Stimulated activated CD4-positive, alpha-beta T cell treated with anti-CD3 and anti-CD28 coated beads, TNF-alpha, amount 100 ng/mL, for 48 hours (primary cell): ENCODE measurements around the gene SNN.

Experiments used
- DNase-seq, 3 donors: peaks; one replicate each; pipeline ENCODE4 v3.0.0-alpha.2; 2020; ENCODE audit warnings: low read depth in 3 of 3

SNN gene

DNA sequence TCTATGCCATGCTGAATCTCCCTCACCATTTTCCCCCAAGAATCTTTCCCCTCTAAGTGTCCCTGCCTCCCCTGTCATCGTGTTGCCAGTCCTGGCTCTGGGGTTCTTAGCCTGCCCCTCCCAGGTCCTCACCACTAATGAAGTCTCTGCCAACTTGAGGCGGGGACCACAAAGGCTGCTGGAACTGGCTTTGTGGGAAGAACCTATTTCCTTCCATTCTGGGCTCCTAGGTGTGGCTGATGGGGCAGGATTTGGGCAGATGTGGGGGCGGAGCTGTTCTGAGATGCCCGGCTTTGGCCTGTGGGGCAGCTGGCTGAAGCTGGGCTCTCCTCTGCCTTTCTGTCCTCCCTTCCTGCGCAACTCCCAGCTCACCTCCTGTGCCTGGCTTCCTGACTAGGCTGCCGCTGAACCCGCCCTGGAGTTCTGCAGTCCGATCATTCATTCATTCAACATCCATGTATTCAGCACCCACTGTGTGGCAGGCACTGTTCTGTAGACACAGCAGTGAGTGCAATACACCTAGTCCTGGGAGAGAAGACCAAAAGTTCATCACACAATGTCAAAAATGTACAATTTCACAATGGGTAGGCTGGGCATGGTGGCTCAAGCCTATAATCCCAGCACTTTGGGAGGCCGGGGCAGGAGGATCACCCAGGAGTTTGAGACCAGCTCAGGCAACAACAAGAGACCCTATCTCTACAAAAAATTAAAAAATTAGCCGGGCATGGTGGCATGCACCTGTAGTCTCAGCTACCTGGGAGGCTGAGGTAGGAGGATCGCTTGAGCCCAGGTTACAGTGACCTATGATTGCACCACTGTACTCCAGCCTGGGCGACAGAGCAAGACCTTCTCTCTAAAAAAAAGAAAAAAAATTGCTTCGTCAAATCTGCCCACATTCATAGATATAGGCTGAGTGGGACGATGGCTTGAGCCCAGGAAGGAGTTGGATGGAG is 1.9 kb upstream of the SNN start:
- DNase-seq: no peak

DNA sequence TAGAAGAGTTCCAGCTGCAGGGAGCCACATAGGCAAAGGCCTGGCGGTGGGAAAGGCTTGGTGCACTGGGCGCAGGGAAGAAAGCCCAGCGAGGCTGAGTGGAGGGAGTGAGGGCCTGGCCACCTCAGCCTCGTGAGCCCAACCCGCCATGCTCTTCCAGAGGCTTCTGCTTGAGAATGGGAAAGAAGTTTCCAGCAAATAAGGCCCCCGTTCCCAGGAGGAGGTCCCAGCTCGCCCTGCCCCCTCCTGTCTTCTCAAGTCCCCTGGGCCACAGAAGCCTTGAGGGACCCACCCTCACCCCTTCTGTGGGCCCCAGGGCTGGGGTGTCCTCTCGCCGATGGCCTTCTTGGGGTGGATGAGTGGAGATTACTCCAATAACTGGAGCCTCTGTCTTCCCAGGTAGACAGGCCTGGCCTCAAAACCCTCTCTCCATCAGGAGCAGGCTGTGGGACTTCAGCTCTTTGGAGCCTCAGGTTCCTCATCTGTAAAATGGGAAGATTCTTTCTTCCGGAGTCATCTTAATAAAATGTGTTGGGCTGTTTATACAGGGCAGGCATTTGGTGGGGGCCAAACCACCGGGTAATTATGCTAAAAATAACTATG is 933 bp upstream of the SNN start:
- DNase-seq: no peak

DNA sequence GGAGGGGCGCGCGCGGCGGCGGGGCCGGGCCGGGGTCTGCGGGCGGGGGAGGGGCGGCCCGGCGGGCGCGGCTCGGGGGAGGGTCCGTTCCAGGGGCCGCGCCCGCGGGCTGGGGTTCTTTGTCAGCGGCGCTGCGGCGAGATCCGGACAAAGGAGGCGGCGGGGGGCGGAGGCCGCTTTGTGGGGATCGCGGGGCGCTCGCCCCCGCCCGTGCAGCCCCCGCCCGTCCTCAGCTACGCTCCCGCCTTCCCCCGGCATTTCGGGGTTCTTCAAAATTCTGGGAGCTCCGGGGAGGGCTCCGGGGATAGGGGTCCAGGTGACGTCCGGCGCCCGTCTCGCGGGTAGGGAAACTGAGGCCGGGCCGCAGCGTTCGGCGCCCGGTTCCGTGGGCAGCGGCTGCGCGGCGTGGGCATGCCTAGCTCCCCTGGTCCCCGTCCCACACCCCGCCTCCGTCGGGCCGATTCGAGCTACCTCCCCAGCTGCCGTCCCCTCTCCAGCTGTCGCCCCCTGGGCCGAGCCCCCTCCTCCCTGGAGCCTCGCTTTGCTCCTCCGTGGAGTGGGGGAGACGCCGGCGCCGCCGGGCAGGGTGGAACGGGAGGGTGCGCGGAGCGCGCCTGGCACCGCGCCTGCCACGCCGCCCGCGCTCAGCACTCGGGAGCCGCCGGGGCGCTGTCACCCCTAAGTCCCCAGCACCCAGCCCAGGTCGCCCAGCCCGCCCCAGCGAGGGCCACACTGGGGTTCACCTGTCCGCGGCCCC is 546 bp downstream of the SNN start:
- no peak for DNase-seq

DNA sequence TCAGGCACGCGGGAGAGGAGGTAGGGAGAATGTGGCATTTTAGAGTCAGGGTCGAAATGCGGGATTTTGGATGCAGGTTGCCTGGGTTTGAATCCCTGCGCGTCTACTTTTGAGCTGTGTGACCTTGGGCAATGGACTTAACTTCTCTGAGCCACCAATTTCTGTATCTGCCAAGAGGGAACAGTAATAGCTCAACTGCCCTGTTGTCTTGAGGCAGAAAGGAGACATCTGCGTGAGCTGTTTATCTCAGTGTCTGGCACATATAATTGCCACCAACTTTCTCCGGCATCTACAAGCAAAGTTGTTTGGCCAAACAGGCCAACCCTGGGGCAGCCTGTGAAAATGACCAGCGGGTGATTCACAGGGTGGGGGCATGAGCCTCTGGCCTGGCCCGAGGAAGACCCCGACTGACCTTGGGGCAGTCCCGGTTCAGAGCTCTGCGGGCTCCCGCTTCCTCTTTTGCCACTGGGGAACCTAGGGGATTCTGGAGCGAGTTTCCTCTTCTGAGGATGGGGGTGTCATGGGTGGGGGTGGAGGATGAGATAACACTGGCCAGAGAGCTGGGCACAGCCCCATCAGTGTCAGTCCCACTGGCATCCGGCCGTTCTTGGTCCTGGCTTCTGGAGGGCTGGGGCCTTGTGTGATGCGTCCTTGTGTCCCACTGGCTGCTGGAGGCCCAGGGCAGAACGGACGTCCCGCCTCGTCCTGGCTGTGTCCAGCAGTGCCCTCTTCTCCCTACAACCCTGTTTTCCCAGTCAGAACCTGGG is 1.3 kb downstream of the SNN start:
- DNase-seq: no peak

DNA sequence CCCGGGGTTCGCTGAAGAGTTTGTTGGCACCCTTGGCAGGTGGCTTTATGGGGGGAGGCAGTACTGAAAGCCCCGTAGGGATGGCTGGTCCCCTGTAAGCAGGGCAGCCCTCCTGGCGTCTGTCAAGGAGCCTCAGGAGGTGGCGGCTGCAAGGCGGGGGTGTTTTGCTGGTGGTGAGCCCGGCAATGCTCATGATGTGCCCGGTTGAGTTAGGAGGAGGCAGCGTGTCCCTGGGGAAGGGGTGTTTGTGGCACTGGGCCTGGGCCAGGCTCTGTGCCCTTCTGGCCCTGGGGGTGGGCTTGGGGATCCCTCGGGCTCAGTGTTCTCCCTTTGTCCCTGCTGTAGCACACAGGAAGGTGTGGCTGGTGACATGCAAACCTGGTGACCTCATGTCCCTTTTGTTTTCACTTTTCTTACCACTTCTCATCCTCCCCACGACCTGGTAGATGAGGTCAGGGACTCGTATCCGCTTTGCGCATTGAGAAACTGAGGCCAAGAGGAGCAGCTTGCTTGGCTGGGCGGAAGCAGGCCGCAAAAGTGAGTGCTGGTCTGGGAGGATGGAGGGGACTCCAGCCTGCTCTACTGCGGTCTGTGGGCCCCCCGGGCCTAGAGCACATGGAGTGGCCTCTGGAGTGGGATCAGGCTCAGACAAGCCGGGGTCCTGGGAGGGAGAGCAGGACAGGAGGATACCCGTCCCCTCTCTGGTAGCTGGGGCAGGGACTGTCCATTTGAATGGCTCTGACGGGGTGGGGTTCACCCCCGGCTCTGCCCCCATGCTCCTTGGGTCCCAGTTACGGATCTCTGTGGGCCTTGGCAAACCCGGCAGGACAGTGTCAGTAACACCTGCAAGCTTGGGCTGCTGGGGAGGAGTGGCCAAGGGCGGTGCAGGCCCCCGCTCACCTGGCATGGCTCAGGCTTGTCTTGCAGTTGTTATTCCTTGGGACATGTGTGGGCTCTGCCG is 2.2 kb downstream of the SNN start:
- DNase-seq: no peak

DNA sequence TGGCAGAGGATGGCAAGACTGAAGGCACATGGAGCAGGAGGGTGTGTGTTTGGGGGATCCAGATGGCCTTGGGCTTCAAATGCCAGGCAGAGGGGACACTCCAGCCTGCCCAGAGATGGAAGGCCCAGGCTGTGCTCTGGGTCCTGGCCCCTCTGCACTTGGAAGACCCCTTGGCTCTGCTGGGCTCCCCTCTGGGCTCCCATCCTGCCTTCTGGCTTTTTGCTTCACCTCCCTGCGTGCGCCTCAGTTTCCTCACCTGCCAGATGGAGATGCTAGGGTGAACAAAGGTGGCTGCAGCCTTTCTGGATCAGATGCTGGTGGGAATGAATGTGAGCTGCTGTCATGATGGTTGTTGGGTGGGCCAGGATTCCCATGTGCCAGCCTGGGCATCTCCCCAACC is 3.0 kb downstream of the SNN start:
- no peak for DNase-seq

DNA sequence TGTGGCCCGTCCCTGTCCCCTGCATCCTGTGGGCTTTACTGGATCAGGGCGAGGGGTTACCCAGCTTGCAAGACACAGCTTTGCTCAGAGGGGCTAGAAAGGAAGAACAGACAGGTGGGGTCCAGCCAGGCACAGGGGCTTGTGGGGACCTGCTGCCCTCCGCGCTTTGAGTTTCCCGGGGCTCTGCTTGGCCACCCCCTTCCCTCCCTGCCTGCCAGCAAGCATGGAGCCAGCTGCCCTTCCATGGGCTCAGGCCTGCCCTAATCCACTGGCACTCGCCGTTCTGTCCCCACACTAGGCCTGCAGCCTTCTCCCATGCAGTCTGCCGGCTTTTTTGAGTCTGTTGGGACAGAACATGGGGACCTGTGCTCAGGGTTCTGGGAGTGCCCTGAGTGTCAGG is 3.4 kb downstream of the SNN start:
- no peak for DNase-seq

DNA sequence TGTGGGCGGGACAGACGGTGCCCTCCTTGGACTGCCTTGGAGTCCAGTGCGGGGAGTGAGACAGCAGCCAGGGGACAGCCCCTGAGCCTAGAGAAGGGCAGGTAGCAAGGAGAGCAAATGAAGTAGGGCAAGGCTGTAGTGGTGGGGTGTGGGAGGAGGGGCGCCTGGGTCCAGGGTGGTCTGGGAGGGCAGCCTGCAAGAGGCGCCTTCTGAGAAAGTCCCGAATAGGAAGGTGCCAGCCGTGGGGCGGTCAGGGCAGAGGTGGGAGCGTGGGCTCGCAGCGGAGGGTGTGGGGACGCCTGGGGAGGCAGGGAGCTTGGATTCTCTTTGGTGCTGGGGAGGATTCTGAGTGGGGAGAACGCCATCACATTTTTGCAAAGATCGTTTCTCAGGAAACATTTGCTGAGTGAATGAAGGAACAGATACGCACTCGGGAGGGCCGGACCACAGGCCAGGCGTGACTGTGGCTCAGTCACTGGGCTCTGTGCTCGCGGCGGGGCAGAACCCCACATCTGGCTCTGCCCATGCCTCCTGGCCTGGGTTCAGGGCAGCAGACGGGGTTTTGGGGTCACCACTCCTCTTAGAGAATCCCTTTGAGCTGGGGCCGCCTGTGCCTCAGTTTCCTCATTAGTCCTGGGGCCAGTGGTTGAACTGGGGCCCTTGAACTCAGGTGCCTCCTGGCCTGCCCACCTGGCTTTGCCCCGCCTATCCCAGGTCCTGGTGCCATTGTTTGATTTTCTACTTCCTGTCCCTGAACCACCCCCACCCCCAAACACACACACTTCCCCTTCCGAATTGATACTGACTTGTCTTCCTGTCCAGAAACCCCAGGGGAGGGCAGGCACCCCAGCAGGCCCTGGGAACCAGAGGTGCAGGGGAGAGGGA is 4.2 kb downstream of the SNN start:
- DNase-seq: no peak

DNA sequence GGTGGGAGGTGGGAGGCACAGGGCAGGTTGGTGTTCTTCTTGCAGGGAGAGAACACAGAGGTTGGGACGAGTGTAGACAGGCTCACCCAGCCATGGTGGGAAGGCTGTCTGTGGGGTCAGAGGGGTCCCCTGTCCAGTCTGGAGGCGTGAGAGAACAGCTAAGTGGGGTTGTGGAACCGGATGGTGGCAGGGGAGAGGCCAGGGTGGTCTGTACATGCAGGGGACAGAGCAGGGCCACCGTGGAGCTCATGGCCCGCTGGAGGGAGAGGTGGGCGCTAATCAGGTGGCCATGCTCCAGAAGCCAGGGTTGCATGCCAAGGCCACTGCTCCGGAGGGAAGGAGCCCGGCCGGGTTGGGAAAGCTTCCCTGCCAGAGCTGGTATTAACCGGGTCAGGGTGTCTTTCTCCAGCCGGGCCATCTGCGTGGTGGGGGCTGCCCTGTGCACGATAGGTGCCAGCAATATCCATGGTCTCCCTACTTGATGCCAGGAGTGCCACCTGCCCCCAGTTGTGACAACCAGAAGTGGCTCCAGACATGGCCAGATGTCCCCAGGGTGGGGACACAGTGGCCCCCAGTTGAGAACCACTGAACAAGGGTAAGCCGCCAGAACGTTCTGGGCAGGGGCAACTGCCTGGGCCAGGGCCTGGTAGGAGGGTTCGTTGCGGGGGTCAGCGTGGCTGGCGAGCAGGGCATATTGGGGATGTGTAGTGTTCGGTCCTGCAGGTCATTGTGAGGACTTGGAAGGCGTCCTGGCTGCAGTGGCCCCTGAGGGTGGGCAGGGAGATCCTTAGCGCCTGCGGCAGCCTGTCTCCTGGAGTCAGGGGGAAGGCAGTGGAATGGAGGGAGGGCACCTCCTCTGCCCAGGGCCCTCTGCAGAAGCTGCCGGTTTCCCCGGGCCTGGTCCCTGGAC is 5.1 kb downstream of the SNN start:
- DNase-seq: no peak

DNA sequence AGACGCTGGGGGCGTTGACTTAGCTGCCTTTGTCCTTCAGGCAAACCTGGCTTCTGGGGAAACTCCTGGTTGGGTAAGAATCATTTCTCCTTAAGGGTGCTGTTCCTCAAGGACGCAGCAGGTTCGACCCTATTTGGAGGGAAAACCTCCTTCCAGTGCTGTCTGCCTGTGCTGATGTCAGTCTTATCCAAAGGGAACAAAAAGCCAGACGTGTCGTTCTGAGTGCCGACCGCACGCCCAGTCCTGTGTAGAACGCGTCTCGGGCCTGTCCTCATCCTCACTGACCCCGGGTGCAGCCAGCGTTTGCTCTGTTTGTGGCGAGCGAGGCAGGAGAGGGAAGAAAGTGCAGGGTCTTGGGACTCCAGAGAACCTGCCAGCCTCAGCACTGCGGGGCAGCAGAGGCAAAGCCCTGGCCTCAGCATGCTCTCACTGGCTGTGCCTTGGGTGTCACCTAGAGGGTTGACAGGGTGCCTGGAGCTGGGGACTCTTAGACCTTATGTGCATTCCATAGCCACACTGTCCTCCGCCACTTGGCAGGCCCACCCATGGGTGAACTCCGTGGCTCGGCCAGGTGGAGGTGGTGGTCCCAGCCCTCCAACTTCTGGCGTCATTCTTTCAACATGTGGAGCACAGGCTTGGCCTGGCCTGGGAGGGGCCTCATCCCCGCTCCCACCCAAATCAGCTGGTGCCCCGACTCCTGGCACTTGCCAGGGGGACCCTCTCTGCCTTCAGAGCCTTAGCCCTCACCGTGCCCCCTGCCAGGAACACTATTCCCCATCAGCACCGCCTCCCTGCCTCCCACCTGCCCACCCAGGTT is 6.0 kb downstream of the SNN start:
- DNase-seq: no peak

DNA sequence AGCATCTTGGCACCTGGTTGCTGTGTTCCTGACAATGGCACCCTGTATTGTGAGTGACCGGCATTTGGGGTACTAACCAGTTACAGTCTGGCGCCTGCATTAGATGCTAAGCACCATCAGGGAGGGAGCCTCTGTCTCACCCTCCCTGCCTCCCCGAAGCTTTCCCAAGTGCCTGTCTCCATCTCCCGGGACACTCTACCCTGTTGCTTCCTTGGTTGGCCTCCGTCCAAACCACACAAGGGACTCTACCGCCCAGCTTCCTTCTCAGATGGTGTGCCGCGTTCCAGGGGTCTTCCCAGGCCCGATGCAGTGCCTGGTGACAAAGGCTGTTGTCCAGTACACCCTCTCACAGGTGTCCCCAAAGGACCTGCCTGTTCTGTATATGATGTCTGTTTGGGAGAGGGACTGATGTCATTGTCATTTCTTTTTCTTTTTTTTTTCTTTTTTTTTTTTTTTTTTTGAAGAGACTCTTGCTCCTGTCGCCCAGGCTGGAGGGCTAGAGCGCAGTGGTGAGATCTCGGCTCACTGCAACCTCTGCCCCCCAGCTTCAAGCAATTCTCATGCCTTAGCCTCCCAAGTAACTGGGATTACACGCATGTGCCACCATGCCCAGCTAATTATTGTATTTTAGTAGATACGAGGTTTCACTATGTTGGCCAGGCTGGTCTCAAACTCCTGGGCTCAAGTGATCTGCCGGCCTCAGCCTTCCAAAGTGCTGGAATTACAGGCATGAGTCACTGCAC is 6.7 kb downstream of the SNN start:
- no peak for DNase-seq

DNA sequence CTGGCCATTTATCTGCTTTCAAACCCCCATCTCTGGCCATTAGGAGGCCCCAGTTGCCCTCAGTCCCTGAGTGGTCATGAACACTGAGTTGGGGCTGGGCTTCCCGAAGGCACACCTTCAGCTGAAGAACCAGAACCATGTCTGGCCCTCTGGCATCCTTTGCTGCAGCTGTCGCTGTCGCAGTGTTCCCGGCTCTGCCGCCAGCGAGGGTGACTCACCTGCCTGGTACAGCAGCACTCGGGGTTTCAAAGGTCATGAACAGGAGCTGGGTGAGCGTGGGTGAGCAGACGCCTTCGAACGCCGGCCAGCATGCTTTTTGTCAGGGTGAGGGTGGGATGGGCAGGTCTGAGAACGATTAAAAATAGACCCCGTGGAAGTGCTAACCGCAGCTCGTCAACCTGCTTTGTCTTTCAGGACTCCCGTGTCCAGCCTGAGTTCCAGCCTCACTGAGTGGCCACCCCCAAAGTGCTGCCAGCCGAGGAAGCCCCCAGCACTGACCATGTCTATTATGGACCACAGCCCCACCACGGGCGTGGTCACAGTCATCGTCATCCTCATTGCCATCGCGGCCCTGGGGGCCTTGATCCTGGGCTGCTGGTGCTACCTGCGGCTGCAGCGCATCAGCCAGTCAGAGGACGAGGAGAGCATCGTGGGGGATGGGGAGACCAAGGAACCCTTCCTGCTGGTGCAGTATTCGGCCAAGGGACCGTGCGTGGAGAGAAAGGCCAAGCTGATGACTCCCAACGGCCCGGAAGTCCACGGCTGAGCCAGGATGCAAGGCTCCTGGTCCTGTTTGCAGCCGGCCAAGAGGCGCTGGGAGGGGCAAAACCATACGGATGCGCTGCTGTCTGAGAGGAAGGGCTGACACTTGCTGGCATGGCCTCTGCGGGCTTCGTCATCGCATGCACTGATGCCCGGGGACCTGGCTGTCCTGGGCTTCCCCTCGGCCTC is 7.6 kb downstream of the SNN start:
- no peak for DNase-seq

DNA sequence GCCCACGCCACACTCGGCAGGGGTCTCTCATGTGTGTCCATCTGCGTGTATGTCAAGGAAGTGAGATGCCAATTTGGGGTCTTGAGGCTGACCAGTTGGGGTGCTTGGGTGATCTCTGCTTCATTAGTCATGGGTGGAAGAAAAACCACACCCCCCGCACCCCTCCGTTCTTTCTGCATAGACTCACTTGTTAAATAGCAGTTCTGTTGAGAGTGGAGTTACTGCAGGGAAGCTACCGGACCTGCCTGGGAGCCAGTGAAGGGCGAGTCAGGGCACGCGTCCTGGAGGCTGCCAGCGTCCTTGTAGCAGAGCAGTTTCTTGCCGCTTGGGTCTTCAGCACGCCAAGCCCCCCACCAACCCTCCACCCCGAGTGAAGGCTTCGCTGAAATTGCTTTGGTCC is 8.5 kb downstream of the SNN start:
- DNase-seq: no peak

DNA sequence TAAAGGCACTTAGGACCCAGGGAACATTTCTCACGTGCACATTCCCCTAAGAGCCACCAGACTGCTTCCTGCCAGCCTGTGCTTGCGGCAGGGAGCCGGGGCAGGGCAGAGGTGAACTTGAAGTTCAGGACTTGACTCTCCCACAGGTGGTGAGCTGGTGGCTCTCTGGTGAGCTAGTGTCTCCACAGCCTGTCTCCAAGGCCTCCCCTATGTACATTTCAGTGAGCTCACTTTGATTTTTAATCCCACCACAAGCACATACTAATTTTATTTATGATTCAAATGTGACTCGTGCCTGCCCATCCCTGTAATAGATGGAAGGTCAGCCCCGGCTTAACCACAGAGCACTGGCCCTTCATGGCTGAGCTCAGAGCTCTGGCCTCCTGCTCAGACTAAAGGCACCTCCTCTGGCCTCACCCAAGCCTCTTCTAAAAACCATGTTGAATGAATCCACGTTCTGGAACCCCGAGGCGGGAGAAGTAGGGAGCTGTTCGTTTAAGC is 9.2 kb downstream of the SNN start:
- DNase-seq: no peak

DNA sequence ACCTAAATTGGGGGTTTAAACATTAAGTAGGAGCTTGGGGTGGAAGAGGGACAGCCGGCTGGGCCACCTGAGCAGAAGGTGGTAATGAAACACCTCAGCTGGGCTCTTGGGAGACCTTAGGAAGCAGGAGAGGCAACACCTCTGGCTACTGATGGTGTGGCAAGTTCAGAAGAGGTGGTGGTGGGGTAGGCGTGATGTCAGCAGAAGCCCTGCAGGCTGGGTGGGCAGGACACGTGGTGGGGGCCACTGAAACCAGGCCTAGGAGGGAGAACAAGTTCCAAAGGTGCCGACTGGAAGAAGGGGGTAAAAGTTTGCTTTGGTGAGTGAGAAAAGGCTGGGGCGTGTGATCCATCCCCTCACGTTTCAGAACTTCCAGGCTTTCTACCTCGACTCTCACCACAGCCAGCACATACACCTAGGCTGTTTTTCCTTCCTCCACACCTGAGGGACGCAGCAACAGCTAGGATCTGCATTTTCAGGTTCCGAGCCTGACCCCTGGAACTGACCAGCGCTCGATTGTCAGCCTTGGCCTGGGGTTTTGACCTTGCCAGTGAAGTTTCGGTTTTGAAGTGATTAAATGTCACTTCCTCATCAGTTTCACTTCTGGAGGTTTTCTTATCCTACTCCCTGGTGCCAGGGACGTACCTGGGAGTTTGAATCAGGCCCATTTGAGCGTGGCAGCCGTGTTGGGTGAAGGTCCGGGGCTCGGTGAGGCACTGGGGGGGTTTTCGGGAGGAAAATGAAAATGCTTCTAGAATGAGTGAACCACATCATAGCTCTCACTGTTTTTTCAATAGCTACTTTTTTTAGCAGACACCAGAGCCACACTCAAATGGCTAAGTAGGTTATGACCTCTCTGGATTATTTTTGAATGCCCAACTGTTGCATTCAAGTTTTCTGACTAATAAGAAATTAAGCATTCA is 10.0 kb downstream of the SNN start:
- DNase-seq: no peak
